Kidney (tissue), 14 donors: ENCODE results near the gene TKTL2. TPM values are rescaled to one million over a fixed set of nuclear protein-coding genes. Genes with fewer than 3 reads are reported as not detected.

ENCODE experiments used
- DNase-seq, 5 donors: peaks; one replicate each; pipeline ENCODE4 v3.0.0-alpha.2; 2013 to 2020
- FAIRE-seq: peaks from 2 replicates; lab custom pipeline; 2012; peaks lifted over from hg19 to GRCh38; lab: Jason Lieb, UNC
- H3K27ac ChIP-seq, 2 donors: one replicate each; pipeline ENCODE4 v1.7.0; 2013; ENCODE audit warnings: low read depth in 2 of 2, low read length in 2 of 2, inconsistent platforms in 1 of 2
- H3K27me3 ChIP-seq: one replicate; pipeline ENCODE4 v1.7.1; 2013; ENCODE audit warnings: low read length, inconsistent platforms; ENCODE audit not compliant: control insufficient read depth, insufficient read depth
- H3K36me3 ChIP-seq, 3 donors: one replicate each; pipeline versions ENCODE4 v1.7.0 to v1.7.1; 2013; ENCODE audit warnings: low read length in 3 of 3, control low read depth in 1 of 3, inconsistent platforms in 1 of 3; ENCODE audit not compliant: insufficient read depth in 3 of 3, control insufficient read depth in 2 of 3
- H3K4me1 ChIP-seq, 3 donors: one replicate each; pipeline versions ENCODE4 v1.7.0 to v1.7.1; 2013; ENCODE audit warnings: low read length in 3 of 3, inconsistent platforms in 1 of 3, low read depth in 1 of 3; ENCODE audit not compliant: control insufficient read depth in 2 of 3, insufficient read depth in 2 of 3
- H3K4me3 ChIP-seq, 3 donors: one replicate each; pipeline versions ENCODE4 v1.7.0 to v1.8.1; 2013; ENCODE audit warnings: low read length in 3 of 3, control low read depth in 1 of 3, inconsistent platforms in 1 of 3
- H3K9ac ChIP-seq, 3 donors: one replicate each; pipeline versions ENCODE4 v1.7.0 to v1.7.1; 2013; ENCODE audit warnings: low read length in 3 of 3, control low read depth in 1 of 3, inconsistent platforms in 1 of 3
- H3K9me3 ChIP-seq, 3 donors: one replicate each; pipeline versions ENCODE4 v1.7.0 to v1.7.1; 2013; ENCODE audit warnings: low read length in 3 of 3, control low read depth in 1 of 3, inconsistent platforms in 1 of 3; ENCODE audit not compliant: control insufficient read depth in 2 of 3, insufficient read depth in 1 of 3
- CTCF ChIP-seq: IDR thresholded peaks from 3 replicates; pipeline ENCODE4 v1.5.1; 2012; ENCODE audit warnings: mild to moderate bottlenecking, moderate library complexity, borderline replicate concordance; ENCODE audit not compliant: insufficient read depth; ENCODE audit errors: extremely low read depth
- intact Hi-C: fragments of 100-400 bp; cut with DNase I; formaldehyde crosslinking; loops from one replicate; pipeline ENCODE4 v1.11.1; 2022
- polyA plus RNA-seq: library from polyadenylated mRNA; stranded (reverse); fragments of 350-450 nt; fragmentation: Illumina TruSeq; extraction: RNeasy Lipid Tissue Mini Kit (QIAGEN cat#74804); gene quantifications from one replicate; pipeline ENCODE4 v1.2.3, GENCODE V29; 2014; ENCODE audit warnings: low read depth, low replicate concordance; ENCODE audit not compliant: insufficient read depth
- total RNA-seq: library from RNA; stranded (reverse); fragmentation: NEBNext Ultra II Directional; extraction: Animal tissue kit (Norgen Biotek cat#: 25700); gene quantifications from one replicate; pipeline ENCODE4 v1.2.1, GENCODE V29; 2021
- donor health status: control.
- donor health status: control.
- donor health status: control.
- donor health status: control.
- donor health status: control.
- donor health status: DM: yes; HTN: yes; CAD: no.
- donor health status: Normal renal cell carcinoma (clear cell type).

Gene TKTL2
- total and polyA plus RNA-seq, 2 donors from 2014 or later: not detected

GRCh38 chr4:163493643-163494359 lies 20.2 kb upstream of the TKTL2 start:
- Histone ChIP-seq H3K27ac (peak overlapping the region; percentile 75 to 80), H3K36me3 (no peaks in the 10 kb centered on the region), H3K9ac (peak overlapping the region; percentile 19 to 93 (median 92)), H3K9me3 (no peaks in the 10 kb centered on the region), H3K4me3 (peak overlapping the region; percentile 87 to 94 (median 88)), H3K4me1 (peaks cover 0 to 3% (median 0%) of the 10 kb centered on the region in 3 donors), H3K27me3 (no peaks in the 10 kb centered on the region)
- TF ChIP-seq CTCF: no peak
- intact Hi-C loops: no loop called here
- no peak for DNase-seq
- no peak for FAIRE-seq

- H3K27ac ChIP-seq: no peak overlapping the region
- no peaks in the 10 kb centered on the region for H3K27me3 ChIP-seq
- no peak for DNase-seq
- no peaks in the 10 kb centered on the region for H3K9me3 ChIP-seq
- no peak overlapping the region for H3K9ac ChIP-seq
- FAIRE-seq: no peak
- TF ChIP-seq CTCF: no peak
- intact Hi-C loops: no loop called here
- H3K4me3 ChIP-seq: no peak overlapping the region
- peaks cover 0 to 3% (median 0%) of the 10 kb centered on the region in 3 donors for H3K4me1 ChIP-seq
- H3K36me3 ChIP-seq: no peaks in the 10 kb centered on the region
Measured at GRCh38 chr4:163492951-163493504, 19.5 kb upstream of the TKTL2 start.

GRCh38 chr4:163489929-163490328 lies 16.4 kb upstream of the TKTL2 start:
- FAIRE-seq (no peak), DNase-seq (no peak)
- Histone ChIP-seq H3K36me3 (no peaks in the 10 kb centered on the region), H3K4me3 (no peak overlapping the region), H3K27me3 (no peaks in the 10 kb centered on the region), H3K4me1 (no peaks in the 10 kb centered on the region), H3K9ac (no peak overlapping the region), H3K27ac (no peak overlapping the region), H3K9me3 (no peaks in the 10 kb centered on the region)
- intact Hi-C loops: no loop called here
- TF ChIP-seq CTCF: no peak
